ENCODE results near the gene PLCL2.

DNA sequence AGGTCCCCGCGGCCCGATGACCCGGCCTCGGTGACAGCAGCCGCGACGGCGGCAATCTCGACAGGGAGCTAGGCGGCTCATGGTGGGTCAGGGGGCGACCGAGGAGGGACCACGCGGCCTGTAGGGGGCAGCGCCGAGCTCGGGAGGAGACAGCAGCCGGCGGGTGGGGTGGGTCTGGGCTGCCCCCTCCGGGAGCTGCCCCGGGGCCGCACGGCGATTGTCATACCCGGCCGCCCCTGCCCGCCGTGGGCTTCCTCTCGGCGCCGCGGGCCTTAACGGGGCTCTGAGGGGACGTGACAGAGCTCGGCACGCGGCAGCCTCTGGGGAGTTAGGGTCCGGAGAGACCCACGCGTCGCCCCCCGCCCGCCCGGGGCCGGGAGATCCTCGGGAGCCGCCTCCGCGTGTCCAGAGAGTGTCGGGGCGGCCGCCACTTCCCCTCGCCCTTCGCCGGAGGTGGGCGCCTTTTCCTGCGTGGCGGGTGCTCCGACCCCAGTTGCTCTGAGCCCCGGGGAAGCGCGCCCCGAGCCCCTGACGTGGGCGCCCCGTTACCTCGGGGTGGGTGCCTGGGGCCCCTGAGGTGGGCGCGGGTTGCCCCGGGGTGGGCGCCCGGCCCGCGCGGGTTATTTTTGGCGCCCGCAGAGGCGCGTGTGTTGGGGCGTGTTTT is 539 bp upstream of the PLCL2 start:
- TF ChIP-seq, protein P1, sequence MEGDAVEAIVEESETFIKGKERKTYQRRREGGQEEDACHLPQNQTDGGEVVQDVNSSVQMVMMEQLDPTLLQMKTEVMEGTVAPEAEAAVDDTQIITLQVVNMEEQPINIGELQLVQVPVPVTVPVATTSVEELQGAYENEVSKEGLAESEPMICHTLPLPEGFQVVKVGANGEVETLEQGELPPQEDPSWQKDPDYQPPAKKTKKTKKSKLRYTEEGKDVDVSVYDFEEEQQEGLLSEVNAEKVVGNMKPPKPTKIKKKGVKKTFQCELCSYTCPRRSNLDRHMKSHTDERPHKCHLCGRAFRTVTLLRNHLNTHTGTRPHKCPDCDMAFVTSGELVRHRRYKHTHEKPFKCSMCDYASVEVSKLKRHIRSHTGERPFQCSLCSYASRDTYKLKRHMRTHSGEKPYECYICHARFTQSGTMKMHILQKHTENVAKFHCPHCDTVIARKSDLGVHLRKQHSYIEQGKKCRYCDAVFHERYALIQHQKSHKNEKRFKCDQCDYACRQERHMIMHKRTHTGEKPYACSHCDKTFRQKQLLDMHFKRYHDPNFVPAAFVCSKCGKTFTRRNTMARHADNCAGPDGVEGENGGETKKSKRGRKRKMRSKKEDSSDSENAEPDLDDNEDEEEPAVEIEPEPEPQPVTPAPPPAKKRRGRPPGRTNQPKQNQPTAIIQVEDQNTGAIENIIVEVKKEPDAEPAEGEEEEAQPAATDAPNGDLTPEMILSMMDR (IDR thresholded peaks at IDR 0.05; ENCODE audit: low read depth, low read length) = peak; percentile 77
- no peak for TF ChIP-seq EZH2phosphoT487 (IDR thresholded peaks at IDR 0.05; ENCODE audit: low read depth)
